H9 (cell line): ENCODE data around the gene DCUN1D5. TPM values are rescaled to one million over a fixed set of nuclear protein-coding genes. Genes with fewer than 3 reads are reported as not detected.

Source experiments
- DNase-seq: peaks from one replicate; pipeline ENCODE4 v3.0.0-alpha.2; 2017
- H2AFZ ChIP-seq: one replicate; pipeline ENCODE4 v1.6.1; 2013; ENCODE audit warnings: mild to moderate bottlenecking, low read length, control low read depth, moderate library complexity
- H2AK5ac ChIP-seq: 2 replicates; pipeline ENCODE4 v1.6.1; 2013; ENCODE audit warnings: low read length, control low read depth, mixed read lengths; ENCODE audit not compliant: insufficient read length
- H2BK120ac ChIP-seq: one replicate; pipeline ENCODE4 v1.6.1; 2013; ENCODE audit warnings: low read depth, mild to moderate bottlenecking, low read length, control low read depth, inconsistent platforms; ENCODE audit not compliant: poor library complexity, severe bottlenecking
- H2BK12ac ChIP-seq: 2 replicates; pipeline ENCODE4 v1.6.1; 2013; ENCODE audit warnings: low read length, control low read depth, mixed read lengths, low read depth; ENCODE audit not compliant: insufficient read length
- H2BK15ac ChIP-seq: 2 replicates; pipeline ENCODE4 v1.6.1; 2013; ENCODE audit warnings: low read depth, low read length, control low read depth
- H2BK20ac ChIP-seq: one replicate; pipeline ENCODE4 v1.6.1; 2013; ENCODE audit warnings: low read depth, mild to moderate bottlenecking, low read length, control low read depth, inconsistent platforms; ENCODE audit not compliant: poor library complexity, severe bottlenecking
- H2BK5ac ChIP-seq: 2 replicates; pipeline ENCODE4 v1.6.1; 2013; ENCODE audit warnings: low read length, control low read depth, mixed read lengths; ENCODE audit not compliant: insufficient read length
- H3K14ac ChIP-seq: 2 replicates; pipeline ENCODE4 v1.6.1; 2013; ENCODE audit warnings: low read length, control low read depth; ENCODE audit not compliant: insufficient read depth
- H3K18ac ChIP-seq: 2 replicates; pipeline ENCODE4 v1.6.1; 2013; ENCODE audit warnings: low read depth, mild to moderate bottlenecking, mixed read lengths, low read length, control low read depth; ENCODE audit not compliant: insufficient read length
- H3K23ac ChIP-seq: 2 replicates; pipeline ENCODE4 v1.6.1; 2013; ENCODE audit warnings: low read length, control low read depth, mixed read lengths, low read depth; ENCODE audit not compliant: insufficient read length
- H3K23me2 ChIP-seq: 2 replicates; pipeline ENCODE4 v1.6.1; 2013; ENCODE audit warnings: low read depth, mild to moderate bottlenecking, mixed read lengths, low read length, control low read depth; ENCODE audit not compliant: insufficient read length, poor library complexity, severe bottlenecking
- H3K27ac ChIP-seq: 2 replicates; pipeline ENCODE4 v1.5.1; 2013; ENCODE audit warnings: low read length, control low read depth, mixed read lengths, low read depth; ENCODE audit not compliant: insufficient read length
- H3K27me3 ChIP-seq: 2 replicates; pipeline ENCODE4 v1.6.1; 2013; ENCODE audit warnings: low read length, control low read depth, inconsistent platforms; ENCODE audit not compliant: insufficient read depth
- H3K4ac ChIP-seq: 2 replicates; pipeline ENCODE4 v1.6.1; 2013; ENCODE audit warnings: low read depth, mild to moderate bottlenecking, control low read depth, inconsistent platforms, low read length, moderate library complexity
- H3K4me1 ChIP-seq: 2 replicates; pipeline ENCODE4 v1.6.1; 2013; ENCODE audit warnings: low read length, control low read depth, inconsistent platforms; ENCODE audit not compliant: insufficient read depth
- H3K4me2 ChIP-seq: 2 replicates; pipeline ENCODE4 v1.6.1; 2013; ENCODE audit warnings: low read length, control low read depth, mixed read lengths; ENCODE audit not compliant: insufficient read length, insufficient read depth
- H3K56ac ChIP-seq: 2 replicates; pipeline ENCODE4 v1.6.1; 2013; ENCODE audit warnings: low read depth, mild to moderate bottlenecking, mixed read lengths, low read length, control low read depth; ENCODE audit not compliant: insufficient read length
- H3K79me1 ChIP-seq: 2 replicates; pipeline ENCODE4 v1.6.1; 2013; ENCODE audit warnings: low read depth, mild to moderate bottlenecking, moderate library complexity, low read length, control low read depth, inconsistent platforms; ENCODE audit not compliant: insufficient read depth, poor library complexity, severe bottlenecking
- H3K79me2 ChIP-seq: 2 replicates; pipeline ENCODE4 v1.6.1; 2013; ENCODE audit warnings: low read length, control low read depth, inconsistent platforms; ENCODE audit not compliant: insufficient read depth
- H3K9ac ChIP-seq: 2 replicates; pipeline ENCODE4 v1.6.1; 2013; ENCODE audit warnings: low read length, control low read depth, mixed read lengths; ENCODE audit not compliant: insufficient read length; ENCODE audit errors: extremely low read depth
- H3K9me3 ChIP-seq: one replicate; pipeline ENCODE4 v1.6.1; 2013; ENCODE audit warnings: low read depth, low read length, inconsistent platforms; ENCODE audit not compliant: control insufficient read depth
- H3T11ph ChIP-seq: one replicate; pipeline ENCODE4 v1.6.1; 2013; ENCODE audit warnings: mild to moderate bottlenecking, low read length, control low read depth, inconsistent platforms
- H4K20me1 ChIP-seq: one replicate; pipeline ENCODE4 v1.6.1; 2013; ENCODE audit not compliant: control insufficient read depth, insufficient read length, insufficient read depth
- H4K5ac ChIP-seq: 2 replicates; pipeline ENCODE4 v1.6.1; 2013; ENCODE audit warnings: low read depth, mild to moderate bottlenecking, mixed read lengths, low read length, control low read depth; ENCODE audit not compliant: insufficient read length
- H4K8ac ChIP-seq: replicated peaks from 2 replicates; pipeline ENCODE4 v1.6.1; 2013; ENCODE audit warnings: low read length, control low read depth, mixed read lengths, low read depth; ENCODE audit not compliant: insufficient read length
- H4K91ac ChIP-seq: 2 replicates; pipeline ENCODE4 v1.6.1; 2013; ENCODE audit warnings: low read depth, mild to moderate bottlenecking, moderate library complexity, mixed read lengths, low read length, control low read depth; ENCODE audit not compliant: insufficient read length
- H3K27ac Mint-ChIP-seq, 3 experiments: 2 replicates in 2 of 3; 3 replicates in 1 of 3; pipeline ENCODE4 v1.8.0; 2020 to 2021; ENCODE audit warnings: mixed read lengths in 3 of 3, mild to moderate bottlenecking in 1 of 3, moderate library complexity in 1 of 3
- H3K27me3 Mint-ChIP-seq: 2 replicates; pipeline ENCODE4 v1.8.0; 2021; ENCODE audit warnings: low read depth, mild to moderate bottlenecking, moderate library complexity, mixed read lengths
- H3K36me3 Mint-ChIP-seq, 3 experiments: 2 replicates in 2 of 3; 3 replicates in 1 of 3; pipeline ENCODE4 v1.8.0; 2020 to 2021; ENCODE audit warnings: low read depth in 3 of 3, mixed read lengths in 3 of 3; ENCODE audit not compliant: insufficient read depth in 1 of 3
- H3K4me1 Mint-ChIP-seq, 2 experiments: 2 replicates each; pipeline ENCODE4 v1.8.0; 2020; ENCODE audit warnings: mixed read lengths in 2 of 2
- H3K4me3 Mint-ChIP-seq, 2 experiments: 2 replicates in 1 of 2; 3 replicates in 1 of 2; pipeline ENCODE4 v1.8.0; 2020 to 2021; ENCODE audit warnings: mild to moderate bottlenecking in 2 of 2, mixed read lengths in 2 of 2, moderate library complexity in 1 of 2
- H3K9me3 Mint-ChIP-seq, 2 experiments: 2 replicates in 1 of 2; 3 replicates in 1 of 2; pipeline ENCODE4 v1.8.0; 2020; ENCODE audit warnings: mild to moderate bottlenecking in 2 of 2, mixed read lengths in 2 of 2, moderate library complexity in 1 of 2
- total RNA-seq: library from RNA; stranded (reverse); gene quantifications from 2 replicates; pipeline ENCODE4 v1.2.1, GENCODE V29; 2021
- TF ChIP-seq, protein P1 (sequence below): fragments of 200-600 bp; sonication (generic); conservative IDR thresholded peaks from 3 replicates; pipeline ENCODE4 v1.8.0; 2021; ENCODE audit warnings: antibody characterized with exemption, mild to moderate bottlenecking

Gene DCUN1D5
- total RNA-seq, 1 experiment from 2014 or later = 86.7 TPM

- Mint-ChIP-seq H3K9me3 (no peaks in the 10 kb centered on the region), H3K36me3 (peaks cover 9 to 15% (median 9%) of the 10 kb centered on the region in 3 experiments; a peak in 6 of 7 replicates), H3K27ac (no peak overlapping the region), H3K27me3 (no peaks in the 10 kb centered on the region), H3K4me1 (peaks cover 2% of the 10 kb centered on the region in 2 experiments; a peak in 2 of 4 replicates), H3K4me3 (peak overlapping the region; percentile 98)
- peak overlapping the region; percentile 94 for H3K4me2 ChIP-seq
- H3K79me2 ChIP-seq = no peaks in the 10 kb centered on the region
- no peak overlapping the region for H3K56ac ChIP-seq
- no peak overlapping the region for H2AFZ ChIP-seq
- H4K5ac ChIP-seq = no peak overlapping the region
- H3K23ac ChIP-seq = no peak overlapping the region
- H2BK15ac ChIP-seq = no peak overlapping the region
- no peak overlapping the region for H2AK5ac ChIP-seq
- H3K27ac ChIP-seq = no peak overlapping the region
- no peaks in the 10 kb centered on the region for H3K79me1 ChIP-seq
- no peaks in the 10 kb centered on the region for H3K27me3 ChIP-seq
- peaks cover 6% of the 10 kb centered on the region for H3K23me2 ChIP-seq
- no peak overlapping the region for H3K9ac ChIP-seq
- H4K91ac ChIP-seq = no peak overlapping the region
- H2BK20ac ChIP-seq = no peak overlapping the region
- no peaks in the 10 kb centered on the region for H3K4me1 ChIP-seq
- H2BK5ac ChIP-seq = no peak overlapping the region
- H3K14ac ChIP-seq = no peak overlapping the region
- no peaks in the 10 kb centered on the region for H4K20me1 ChIP-seq
- DNase-seq = no peak
- no peak overlapping the region for H3K4ac ChIP-seq
- TF ChIP-seq, protein P1, sequence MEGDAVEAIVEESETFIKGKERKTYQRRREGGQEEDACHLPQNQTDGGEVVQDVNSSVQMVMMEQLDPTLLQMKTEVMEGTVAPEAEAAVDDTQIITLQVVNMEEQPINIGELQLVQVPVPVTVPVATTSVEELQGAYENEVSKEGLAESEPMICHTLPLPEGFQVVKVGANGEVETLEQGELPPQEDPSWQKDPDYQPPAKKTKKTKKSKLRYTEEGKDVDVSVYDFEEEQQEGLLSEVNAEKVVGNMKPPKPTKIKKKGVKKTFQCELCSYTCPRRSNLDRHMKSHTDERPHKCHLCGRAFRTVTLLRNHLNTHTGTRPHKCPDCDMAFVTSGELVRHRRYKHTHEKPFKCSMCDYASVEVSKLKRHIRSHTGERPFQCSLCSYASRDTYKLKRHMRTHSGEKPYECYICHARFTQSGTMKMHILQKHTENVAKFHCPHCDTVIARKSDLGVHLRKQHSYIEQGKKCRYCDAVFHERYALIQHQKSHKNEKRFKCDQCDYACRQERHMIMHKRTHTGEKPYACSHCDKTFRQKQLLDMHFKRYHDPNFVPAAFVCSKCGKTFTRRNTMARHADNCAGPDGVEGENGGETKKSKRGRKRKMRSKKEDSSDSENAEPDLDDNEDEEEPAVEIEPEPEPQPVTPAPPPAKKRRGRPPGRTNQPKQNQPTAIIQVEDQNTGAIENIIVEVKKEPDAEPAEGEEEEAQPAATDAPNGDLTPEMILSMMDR = no peak
- H2BK120ac ChIP-seq = no peak overlapping the region
- H4K8ac ChIP-seq = no peak overlapping the region
- no peak overlapping the region for H3T11ph ChIP-seq
- no peak overlapping the region for H3K18ac ChIP-seq
- no peaks in the 10 kb centered on the region for H3K9me3 ChIP-seq
- H2BK12ac ChIP-seq = no peak overlapping the region
Measured at GRCh38 chr11:103110391-103110790, 18.4 kb upstream of the DCUN1D5 start.
